ENCODE data around the gene HP.

HP gene

GRCh38 chr16:72025404-72026114 is 28.7 kb upstream of the HP start:
- no peak for DNase-seq (ENCODE audit: low read depth)
- TF ChIP-seq CTCF (IDR thresholded peaks at IDR 0.05; ENCODE audit: low read depth, low read length, missing control alignments) = no peak
- H3K4me3 ChIP-seq (ENCODE audit: low read depth, low read length) = no peak overlapping the region

DNA sequence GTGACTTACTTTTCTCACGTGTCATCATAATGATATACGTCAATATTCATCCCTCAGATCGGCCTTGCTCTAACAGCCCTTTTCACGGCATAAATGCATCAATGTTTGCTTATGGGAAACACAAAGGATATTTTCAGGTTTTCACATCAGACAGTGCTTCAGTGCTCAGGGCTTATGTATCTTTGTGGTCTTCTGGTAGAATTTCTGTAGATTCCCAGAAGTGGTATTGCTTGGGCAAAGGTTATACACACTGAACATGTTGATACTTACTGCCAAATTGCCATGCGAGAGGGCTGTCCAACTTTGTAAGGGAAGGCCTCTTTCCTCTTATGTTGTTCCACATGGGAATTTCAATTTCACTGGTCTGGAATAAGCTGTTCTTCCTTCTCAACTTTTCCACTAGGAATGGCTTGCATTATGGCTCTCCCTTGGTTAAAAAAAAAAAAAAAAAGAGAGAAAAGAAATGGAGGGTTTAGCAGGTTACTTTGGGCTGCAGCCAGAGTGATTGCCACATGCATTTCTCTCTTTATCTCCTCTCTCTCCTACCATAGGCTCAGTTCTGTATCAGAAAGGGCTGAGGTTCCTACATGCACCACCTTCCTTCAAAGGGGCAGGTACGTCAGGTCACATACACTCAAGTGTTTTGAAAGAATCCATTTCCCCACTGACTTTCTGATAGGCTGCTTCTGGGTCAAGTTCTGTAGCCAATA is 26.5 kb upstream of the HP start:
- TF ChIP-seq CTCF (IDR thresholded peaks at IDR 0.05; ENCODE audit: low read depth, low read length, missing control alignments) = no peak
- no peak overlapping the region for H3K4me3 ChIP-seq (ENCODE audit: low read depth, low read length)
- no peak for DNase-seq (ENCODE audit: low read depth)

- TF ChIP-seq CTCF (IDR thresholded peaks at IDR 0.05; ENCODE audit: low read depth, low read length, missing control alignments) = no peak
- no peak for DNase-seq (ENCODE audit: low read depth)
- H3K4me3 ChIP-seq (ENCODE audit: low read depth, low read length) = no peak overlapping the region
These were observed 24.6 kb upstream of the HP start for GRCh38 chr16:72029567-72030271.

DNA sequence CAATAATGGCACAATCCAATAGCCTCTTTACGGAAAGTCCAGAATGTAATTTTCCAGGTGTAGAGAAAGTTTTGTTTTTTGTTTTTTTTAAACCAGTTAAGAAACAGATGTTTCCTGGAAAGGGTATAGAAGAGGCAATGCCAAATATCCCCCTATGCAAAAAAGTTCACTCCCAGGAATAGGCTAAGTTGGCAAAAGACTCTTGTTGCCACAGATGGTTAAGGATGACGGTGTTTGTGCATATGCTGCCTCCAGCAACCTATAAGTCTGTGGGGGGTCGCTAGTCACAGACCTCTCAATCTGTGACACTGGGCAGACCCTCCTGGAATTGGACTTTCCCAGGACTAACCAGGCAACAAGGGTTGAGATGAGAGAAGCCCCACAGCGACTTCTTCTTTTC is 20.9 kb upstream of the HP start:
- no peak overlapping the region for H3K4me3 ChIP-seq (ENCODE audit: low read depth, low read length)
- TF ChIP-seq CTCF (IDR thresholded peaks at IDR 0.05; ENCODE audit: low read depth, low read length, missing control alignments) = no peak
- no peak for DNase-seq (ENCODE audit: low read depth)

- no peak for DNase-seq (ENCODE audit: low read depth)
- no peak for TF ChIP-seq CTCF (IDR thresholded peaks at IDR 0.05; ENCODE audit: low read depth, low read length, missing control alignments)
- H3K4me3 ChIP-seq (ENCODE audit: low read depth, low read length) = no peak overlapping the region
These were observed 18.2 kb upstream of the HP start for GRCh38 chr16:72036098-72036497.

- TF ChIP-seq CTCF (IDR thresholded peaks at IDR 0.05; ENCODE audit: low read depth, low read length, missing control alignments) = no peak
- DNase-seq (ENCODE audit: low read depth) = no peak
- H3K4me3 ChIP-seq (ENCODE audit: low read depth, low read length) = no peak overlapping the region
These were observed 12.1 kb upstream of the HP start for GRCh38 chr16:72042157-72042660.
